SW480 (cell line): ENCODE results near the gene TSGA10IP.

ENCODE experiments used
- DNase-seq: peaks from one replicate; pipeline ENCODE4 v3.0.0-alpha.2; 2016; ENCODE audit warnings: low spot score

Gene TSGA10IP

DNA sequence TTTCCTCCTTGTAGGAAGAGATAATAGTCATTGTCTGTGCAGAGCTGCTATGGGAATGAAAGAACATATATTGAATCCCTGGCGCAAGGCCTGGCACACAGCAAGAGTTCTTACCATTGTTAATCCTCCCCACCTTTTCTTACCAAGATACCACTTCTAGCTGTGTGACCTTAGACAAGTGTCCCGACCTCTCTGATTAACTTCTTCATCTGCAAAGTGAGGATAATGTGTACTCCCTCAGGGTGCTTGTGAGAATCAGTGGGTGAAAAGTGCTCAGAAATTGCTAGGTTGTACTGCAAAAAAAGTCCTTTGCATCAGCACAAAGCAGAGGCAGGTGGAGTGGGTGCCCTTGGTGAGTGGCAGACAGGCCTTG, 62.8 kb downstream of the TSGA10IP start:
- no peak for DNase-seq

DNA sequence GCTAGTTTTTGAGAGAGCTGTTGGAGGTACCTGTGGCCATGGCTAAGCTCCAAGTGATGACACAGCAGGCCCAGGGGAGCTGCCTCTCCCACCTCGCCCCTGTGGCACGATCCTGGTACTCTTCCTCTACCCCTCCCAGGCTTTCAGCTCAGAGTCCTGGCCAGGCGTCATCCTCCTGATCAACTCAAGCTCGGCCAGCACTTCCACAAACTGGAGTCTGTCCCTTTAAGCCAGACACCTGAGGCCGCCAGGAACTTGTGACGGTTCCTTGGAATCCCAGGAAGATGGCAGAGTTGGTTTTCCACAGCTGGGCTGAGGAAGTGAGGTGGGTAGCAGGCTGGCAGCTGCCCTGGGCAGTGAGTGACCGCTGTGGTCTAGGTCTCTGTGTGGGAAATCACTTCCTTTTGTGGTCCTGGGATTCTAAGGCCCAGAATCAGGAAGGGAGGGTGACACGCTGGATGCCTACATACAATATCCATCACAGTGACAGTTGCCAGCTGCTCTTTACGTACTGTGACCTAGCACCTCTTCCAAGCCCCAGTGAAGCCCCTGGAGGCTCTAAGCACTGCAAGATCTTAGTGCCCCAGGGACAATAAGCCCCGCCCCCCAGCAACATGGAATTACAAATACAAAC, 63.3 kb downstream of the TSGA10IP start:
- no peak for DNase-seq
